Trophoblast cell (in vitro differentiated cells and primary cell): ENCODE data around the gene CSE1L.
A peak's percentile ranks its signal among the peaks of the same experiment; 100 is the strongest.
"Not testable (repeated sequence)": the region's sequence is repeated elsewhere in the genome, so short reads cannot be mapped to it uniquely, and the experiment has no call there.

Experiments used
- DNase-seq, 2 donors: peaks; one replicate each; pipeline ENCODE4 v3.0.0-alpha.2; 2016
- H2AFZ ChIP-seq: 2 replicates; pipeline ENCODE4 v1.6.1; 2013; ENCODE audit warnings: low read length, moderate library complexity, mild to moderate bottlenecking; ENCODE audit not compliant: insufficient read depth, poor library complexity
- H2AK5ac ChIP-seq: 2 replicates; pipeline ENCODE4 v1.6.1; 2013; ENCODE audit warnings: mild to moderate bottlenecking, low read length
- H2BK120ac ChIP-seq: 2 replicates; pipeline ENCODE4 v1.6.1; 2013; ENCODE audit warnings: low read length, mild to moderate bottlenecking, moderate library complexity; ENCODE audit not compliant: insufficient read depth, poor library complexity
- H2BK12ac ChIP-seq: 2 replicates; pipeline ENCODE4 v1.6.1; 2013; ENCODE audit warnings: mild to moderate bottlenecking, low read length, moderate library complexity
- H2BK5ac ChIP-seq: 2 replicates; pipeline ENCODE4 v1.6.1; 2013; ENCODE audit warnings: low read length, low read depth, moderate library complexity, mild to moderate bottlenecking; ENCODE audit not compliant: poor library complexity
- H3K14ac ChIP-seq: 2 replicates; pipeline ENCODE4 v1.6.1; 2013; ENCODE audit warnings: mild to moderate bottlenecking, low read length
- H3K18ac ChIP-seq: 2 replicates; pipeline ENCODE4 v1.6.1; 2013; ENCODE audit warnings: mild to moderate bottlenecking, low read length
- H3K23ac ChIP-seq: 2 replicates; pipeline ENCODE4 v1.6.1; 2013; ENCODE audit warnings: low read length
- H3K27ac ChIP-seq: 2 replicates; pipeline ENCODE4 v1.5.1; 2013; ENCODE audit warnings: low read depth, mild to moderate bottlenecking, inconsistent platforms, low read length, moderate library complexity
- H3K27me3 ChIP-seq: 2 replicates; pipeline ENCODE4 v1.6.1; 2013; ENCODE audit warnings: inconsistent platforms, mild to moderate bottlenecking, low read length, moderate library complexity; ENCODE audit not compliant: insufficient read depth
- H3K36me3 ChIP-seq, 2 experiments: 1 replicate in 1 of 2; 2 replicates in 1 of 2; pipeline ENCODE4 v1.6.1; 2013; ENCODE audit warnings: low read length in 2 of 2, mild to moderate bottlenecking in 2 of 2, moderate library complexity in 1 of 2; ENCODE audit not compliant: insufficient read depth in 2 of 2, control insufficient read depth in 1 of 2
- H3K4ac ChIP-seq: 2 replicates; pipeline ENCODE4 v1.6.1; 2013; ENCODE audit warnings: low read depth, mild to moderate bottlenecking, low read length, moderate library complexity
- H3K4me1 ChIP-seq, 2 experiments: 1 replicate in 1 of 2; 2 replicates in 1 of 2; pipeline ENCODE4 v1.6.1; 2013; ENCODE audit warnings: low read length in 2 of 2, mild to moderate bottlenecking in 2 of 2, moderate library complexity in 1 of 2; ENCODE audit not compliant: insufficient read depth in 2 of 2, control insufficient read depth in 1 of 2
- H3K4me2 ChIP-seq: 2 replicates; pipeline ENCODE4 v1.6.1; 2013; ENCODE audit warnings: inconsistent platforms, mild to moderate bottlenecking, low read length, moderate library complexity
- H3K4me3 ChIP-seq: 2 replicates; pipeline ENCODE4 v1.5.1; 2013; ENCODE audit warnings: mild to moderate bottlenecking, low read depth, low read length, inconsistent platforms
- H3K79me1 ChIP-seq: one replicate; pipeline ENCODE4 v1.6.1; 2013; ENCODE audit warnings: low read length
- H3K79me2 ChIP-seq: 2 replicates; pipeline ENCODE4 v1.6.1; 2013; ENCODE audit warnings: low read length, mild to moderate bottlenecking; ENCODE audit not compliant: control insufficient read depth, insufficient read depth, poor library complexity
- H3K9ac ChIP-seq: 2 replicates; pipeline ENCODE4 v1.6.1; 2013; ENCODE audit warnings: mild to moderate bottlenecking, low read length
- H3K9me3 ChIP-seq: 2 replicates; pipeline ENCODE4 v1.6.1; 2013; ENCODE audit warnings: low read depth, mild to moderate bottlenecking, control low read depth, inconsistent platforms, low read length; ENCODE audit not compliant: insufficient read depth
- H4K12ac ChIP-seq: 2 replicates; pipeline ENCODE4 v1.6.1; 2013; ENCODE audit warnings: low read depth, mild to moderate bottlenecking, low read length, moderate library complexity
- H4K8ac ChIP-seq: 2 replicates; pipeline ENCODE4 v1.6.1; 2013; ENCODE audit warnings: low read depth, mild to moderate bottlenecking, low read length, moderate library complexity
- H4K91ac ChIP-seq: one replicate; pipeline ENCODE4 v1.6.1; 2013; ENCODE audit warnings: low read depth, mild to moderate bottlenecking, low read length, moderate library complexity
- WGBS: extraction: QIAGEN DNeasy Blood & Tissue Kit; methylation state at CpG from one replicate; pipeline ENCODE4 v1.1.7; 2013; ENCODE audit warnings: missing lambda C conversion rate; ENCODE audit not compliant: insufficient read length, insufficient coverage; ENCODE audit errors: extremely low coverage; 5-methylcytosine and 5-hydroxymethylcytosine counted together

Gene CSE1L

DNA sequence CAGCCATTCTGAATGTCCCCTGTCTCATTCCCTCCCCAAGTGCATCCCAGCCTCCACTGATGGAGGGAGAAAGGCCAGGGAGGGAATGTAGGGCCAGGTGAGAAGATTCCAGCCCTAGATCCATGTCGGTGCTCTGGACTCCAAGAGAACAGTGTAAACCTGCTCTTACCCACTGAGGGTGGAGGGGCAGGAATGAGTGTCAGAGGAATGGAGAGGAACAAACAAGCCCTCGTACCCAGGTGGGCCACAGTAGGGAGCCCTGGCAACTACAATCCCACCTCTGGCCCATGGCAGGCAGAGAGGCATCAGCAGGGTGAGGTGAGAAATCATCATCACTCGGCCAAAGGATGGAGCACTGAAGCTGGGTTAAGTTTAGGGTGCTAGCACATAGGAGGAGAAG is 87.5 kb downstream of the CSE1L start:
- Histone ChIP-seq H2BK120ac (no peak overlapping the region), H4K12ac (no peak overlapping the region), H3K4me3 (no peak overlapping the region), H3K9me3 (peaks cover 2% of the 10 kb centered on the region), H2AFZ (no peak overlapping the region), H3K18ac (no peak overlapping the region), H3K23ac (no peak overlapping the region), H3K79me2 (no peaks in the 10 kb centered on the region), H3K27me3 (no peaks in the 10 kb centered on the region), H3K79me1 (no peaks in the 10 kb centered on the region), H3K9ac (peak overlapping the region; percentile 20), H2AK5ac (no peak overlapping the region), H4K8ac (no peak overlapping the region), H3K4me2 (no peak overlapping the region), H4K91ac (no peak overlapping the region), H3K4me1 (no peaks in the 10 kb centered on the region), H3K4ac (no peak overlapping the region), H3K14ac (no peak overlapping the region), H3K27ac (no peak overlapping the region), H2BK5ac (no peak overlapping the region), H3K36me3 (peaks cover 14 to 18% of the 10 kb centered on the region in 2 experiments), H2BK12ac (no peak overlapping the region)
- no CpG with 5 or more reads among the region's 3 CpGs for WGBS
- DNase-seq = no peak

- H3K4ac ChIP-seq, H3K14ac ChIP-seq, H2BK12ac ChIP-seq, H2BK120ac ChIP-seq, H3K79me1 ChIP-seq, H4K12ac ChIP-seq, H3K9ac ChIP-seq, H3K23ac ChIP-seq, DNase-seq, H2AFZ ChIP-seq, H4K8ac ChIP-seq, H3K27me3 ChIP-seq, H2BK5ac ChIP-seq, H3K79me2 ChIP-seq, H3K4me3 ChIP-seq, H3K4me1 ChIP-seq, H3K18ac ChIP-seq, H4K91ac ChIP-seq, H3K9me3 ChIP-seq, H3K4me2 ChIP-seq, H2AK5ac ChIP-seq, H3K27ac ChIP-seq: not testable (repeated sequence)
- H3K36me3 ChIP-seq = peaks cover 14 to 18% of the 10 kb centered on the region in 2 experiments
- whole genome bisulfite sequencing = no CpG with 5 or more reads among the region's 8 CpGs
These were observed 88.7 kb downstream of the CSE1L start for GRCh38 chr20:49134797-49135196.

- H4K91ac ChIP-seq = no peak overlapping the region
- peaks cover 10 to 19% of the 10 kb centered on the region in 2 experiments for H3K36me3 ChIP-seq
- H3K4me1 ChIP-seq = no peaks in the 10 kb centered on the region
- no peaks in the 10 kb centered on the region for H3K27me3 ChIP-seq
- peaks cover 2% of the 10 kb centered on the region for H3K9me3 ChIP-seq
- H3K79me2 ChIP-seq = no peaks in the 10 kb centered on the region
- H3K4me3 ChIP-seq = no peak overlapping the region
- H4K12ac ChIP-seq = no peak overlapping the region
- H2AK5ac ChIP-seq = no peak overlapping the region
- H3K4me2 ChIP-seq = no peak overlapping the region
- no peak overlapping the region for H3K27ac ChIP-seq
- no peak overlapping the region for H3K4ac ChIP-seq
- H2AFZ ChIP-seq = no peak overlapping the region
- no peak overlapping the region for H3K23ac ChIP-seq
- no peak overlapping the region for H2BK12ac ChIP-seq
- no peak overlapping the region for H3K14ac ChIP-seq
- no peak overlapping the region for H4K8ac ChIP-seq
- H2BK5ac ChIP-seq = no peak overlapping the region
- DNase-seq = no peak
- WGBS = no CpG with 5 or more reads among the region's 15 CpGs
- no peaks in the 10 kb centered on the region for H3K79me1 ChIP-seq
- no peak overlapping the region for H2BK120ac ChIP-seq
- H3K18ac ChIP-seq = no peak overlapping the region
- no peak overlapping the region for H3K9ac ChIP-seq
These were observed 90.9 kb downstream of the CSE1L start for GRCh38 chr20:49136817-49137571.

GRCh38 chr20:49138431-49138830 is 92.3 kb downstream of the CSE1L start:
- no peaks in the 10 kb centered on the region for H3K9me3 ChIP-seq
- no peak overlapping the region for H2BK120ac ChIP-seq

More at GRCh38 chr20:49138431-49138830, 92.3 kb downstream of the CSE1L start:
- Histone ChIP-seq H3K14ac (no peak overlapping the region), H3K4ac (no peak overlapping the region), H3K79me1 (no peaks in the 10 kb centered on the region), H3K4me1 (no peaks in the 10 kb centered on the region), H3K9ac (no peak overlapping the region), H3K18ac (no peak overlapping the region), H3K36me3 (peaks cover 5 to 12% of the 10 kb centered on the region in 2 experiments), H2BK12ac (no peak overlapping the region), H3K23ac (no peak overlapping the region), H3K79me2 (no peaks in the 10 kb centered on the region), H4K12ac (no peak overlapping the region), H4K8ac (no peak overlapping the region), H2AFZ (no peak overlapping the region), H2BK5ac (no peak overlapping the region), H2AK5ac (no peak overlapping the region), H4K91ac (no peak overlapping the region), H3K27ac (no peak overlapping the region), H3K27me3 (no peaks in the 10 kb centered on the region), H3K4me2 (no peak overlapping the region), H3K4me3 (no peak overlapping the region)
- DNase-seq = no peak
